Fibroblast of villous mesenchyme (primary cell): Measurements from ENCODE around the gene DNAJB6. TPM values are rescaled to one million over a fixed set of nuclear protein-coding genes. Genes with fewer than 3 reads are reported as not detected.

Source experiments
- DNase-seq: peaks from one replicate; pipeline ENCODE4 v3.0.0-alpha.2; 2010; ENCODE audit warnings: low read depth
- H3K4me3 ChIP-seq: 2 replicates; pipeline ENCODE4 v1.5.1; 2011; ENCODE audit warnings: low read depth, mild to moderate bottlenecking, low read length
- CTCF ChIP-seq: IDR thresholded peaks from 2 replicates; pipeline ENCODE4 v1.5.1; 2012; ENCODE audit warnings: low read depth, mild to moderate bottlenecking, low read length; ENCODE audit not compliant: insufficient read depth
- total RNA-seq: library from RNA; depleted of rRNA; stranded (reverse); fragments of >200 nt; gene quantifications from 2 replicates; pipeline ENCODE4 v1.2.3, GENCODE V29; 2012

DNAJB6 gene
- total RNA-seq, 1 donor = 123 TPM

GRCh38 chr7:157358041-157358752, 21.4 kb downstream of the DNAJB6 start:
- no peak overlapping the region for H3K4me3 ChIP-seq
- TF ChIP-seq CTCF = no peak
- DNase-seq = no peak

- no peak for TF ChIP-seq CTCF
- H3K4me3 ChIP-seq = no peak overlapping the region
- DNase-seq = no peak
These were observed 21.9 kb downstream of the DNAJB6 start for GRCh38 chr7:157358753-157359096.

- TF ChIP-seq CTCF = no peak
- H3K4me3 ChIP-seq = no peak overlapping the region
- no peak for DNase-seq
These were observed 22.8 kb downstream of the DNAJB6 start for GRCh38 chr7:157359581-157359980.

- no peak for TF ChIP-seq CTCF
- no peak overlapping the region for H3K4me3 ChIP-seq
- DNase-seq = no peak
These were observed 23.8 kb downstream of the DNAJB6 start for GRCh38 chr7:157360483-157361025.

- no peak overlapping the region for H3K4me3 ChIP-seq
- no peak for TF ChIP-seq CTCF
- DNase-seq = no peak
These were observed 24.7 kb downstream of the DNAJB6 start for GRCh38 chr7:157361537-157361936.

GRCh38 chr7:157362729-157363128, 25.9 kb downstream of the DNAJB6 start:
- TF ChIP-seq CTCF = no peak
- H3K4me3 ChIP-seq = no peak overlapping the region
- no peak for DNase-seq

- H3K4me3 ChIP-seq = no peak overlapping the region
- no peak for TF ChIP-seq CTCF
- DNase-seq = no peak
These were observed 29.9 kb downstream of the DNAJB6 start for GRCh38 chr7:157366722-157367121.
